Measurements from ENCODE around the gene ROBO3. TPM values are rescaled to one million over a fixed set of nuclear protein-coding genes. Genes with fewer than 3 reads are reported as not detected.
A peak's percentile ranks its signal among the peaks of the same experiment; 100 is the strongest.

ROBO3 gene
- total and polyA plus RNA-seq, 5 donors from 2014 or later, result 0.34 to 4.6 (median 2.1) TPM

- Mint-ChIP-seq H3K4me3 (no peak overlapping the region), H3K36me3 (no peaks in the 10 kb centered on the region), H3K27ac (no peak overlapping the region), H3K9me3 (no peaks in the 10 kb centered on the region), H3K27me3 (peaks cover 10% of the 10 kb centered on the region), H3K4me1 (peaks cover 0 to 4% (median 2%) of the 10 kb centered on the region in 4 donors)
- DNase-seq (no peak), ATAC-seq (ENCODE audit: low read depth in 2 of 2) (no peak)
- Histone ChIP-seq H3K27me3 (ENCODE audit: control insufficient read depth, insufficient read depth, low read length) (peaks cover 8% of the 10 kb centered on the region), H3K9me3 (ENCODE audit: control insufficient read depth in 2 of 2, low read length in 2 of 2) (no peaks in the 10 kb centered on the region), H3K27ac (ENCODE audit: insufficient read depth, low read length, poor library complexity, severe bottlenecking) (no peak overlapping the region), H3K4me1 (ENCODE audit: control insufficient read depth, insufficient read depth, low read length, poor library complexity, severe bottlenecking) (no peaks in the 10 kb centered on the region), H3K36me3 (ENCODE audit: control insufficient read depth, insufficient read depth, low read length) (no peaks in the 10 kb centered on the region), H3K4me3 (ENCODE audit: low read depth, low read length) (no peak overlapping the region)
Observed at GRCh38 chr11:124896821-124897391, 31.7 kb downstream of the ROBO3 start.

DNA sequence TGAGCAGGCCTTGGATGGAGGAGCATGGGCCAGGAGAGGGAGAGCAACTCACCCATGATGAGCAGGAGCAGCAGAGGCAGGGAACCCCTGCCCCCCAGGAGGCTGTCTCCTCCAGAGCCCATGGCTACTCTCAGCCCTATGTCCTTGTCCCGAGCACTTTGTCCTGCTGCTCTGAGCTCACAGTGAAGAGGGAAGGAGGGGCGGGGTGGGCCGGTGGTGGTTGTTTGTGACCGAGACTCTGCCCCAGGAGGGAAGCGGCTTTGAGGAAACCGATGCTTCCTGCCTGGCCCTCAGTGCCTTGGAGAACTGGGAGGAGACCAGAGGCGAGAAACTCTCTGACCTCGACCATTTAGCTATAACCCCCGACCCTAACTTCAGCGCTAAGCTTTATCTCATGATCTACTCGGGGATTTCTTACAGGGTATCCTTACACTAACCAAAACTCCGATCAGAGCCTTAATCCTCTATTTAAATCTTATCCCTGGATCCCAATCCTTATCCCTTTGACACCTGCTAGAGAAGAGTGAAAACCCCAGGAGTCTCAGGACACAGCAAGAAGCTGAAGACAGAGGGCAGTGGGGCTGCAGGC is 32.5 kb downstream of the ROBO3 start, which contains the start of gene ROBO4:
Gene ROBO4, minus strand, starts transcription at position 192 of the 589 bp plus-strand sequence. Its CDS starts 70 bp downstream, at position 122.
- DNase-seq, result no peak
- H3K27me3 ChIP-seq (ENCODE audit: control insufficient read depth, insufficient read depth, low read length), result peaks cover 12% of the 10 kb centered on the region
- H3K4me1 ChIP-seq (ENCODE audit: control insufficient read depth, insufficient read depth, low read length, poor library complexity, severe bottlenecking), result no peaks in the 10 kb centered on the region
- H3K27ac ChIP-seq (ENCODE audit: insufficient read depth, low read length, poor library complexity, severe bottlenecking), result no peak within 1 kb of the TSS
- no peak for ATAC-seq (ENCODE audit: low read depth in 2 of 2)
- no peak within 1 kb of the TSS for H3K4me3 ChIP-seq (ENCODE audit: low read depth, low read length)
- Mint-ChIP-seq H3K4me1 (peaks cover 0 to 4% (median 2%) of the 10 kb centered on the region in 4 donors), H3K27ac (peak within 1 kb of the TSS in 1 of 3 donors; percentile 75), H3K27me3 (peaks cover 10% of the 10 kb centered on the region), H3K9me3 (no peaks in the 10 kb centered on the region), H3K4me3 (no peak within 1 kb of the TSS), H3K36me3 (no peaks in the 10 kb centered on the region)
- no peaks in the 10 kb centered on the region for H3K9me3 ChIP-seq (ENCODE audit: control insufficient read depth in 2 of 2, low read length in 2 of 2)
- no peaks in the 10 kb centered on the region for H3K36me3 ChIP-seq (ENCODE audit: control insufficient read depth, insufficient read depth, low read length)

DNA sequence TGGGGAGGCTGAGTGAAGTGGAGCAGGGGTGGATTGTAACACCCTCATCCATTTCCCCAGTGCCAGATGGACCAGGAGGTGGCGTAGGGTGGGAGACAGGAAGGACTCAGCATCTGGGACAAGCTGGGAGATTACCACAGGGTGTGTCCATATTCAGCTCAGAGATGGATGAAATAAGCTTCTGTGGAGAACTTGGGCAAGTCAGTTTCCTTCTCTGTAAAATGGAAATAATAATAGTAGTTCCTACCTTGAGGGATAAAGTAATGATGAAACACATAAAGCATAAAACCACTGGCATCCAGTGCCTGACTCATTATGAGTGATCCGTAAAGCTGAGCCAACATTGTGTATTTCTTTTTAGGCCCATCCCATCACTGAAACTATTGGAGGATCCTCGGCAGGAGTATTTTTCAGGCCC is 33.0 kb downstream of the ROBO3 start:
- Histone ChIP-seq H3K9me3 (ENCODE audit: control insufficient read depth in 2 of 2, low read length in 2 of 2) (no peaks in the 10 kb centered on the region), H3K4me3 (ENCODE audit: low read depth, low read length) (no peak overlapping the region), H3K27me3 (ENCODE audit: control insufficient read depth, insufficient read depth, low read length) (peaks cover 12% of the 10 kb centered on the region), H3K4me1 (ENCODE audit: control insufficient read depth, insufficient read depth, low read length, poor library complexity, severe bottlenecking) (no peaks in the 10 kb centered on the region), H3K36me3 (ENCODE audit: control insufficient read depth, insufficient read depth, low read length) (no peaks in the 10 kb centered on the region), H3K27ac (ENCODE audit: insufficient read depth, low read length, poor library complexity, severe bottlenecking) (no peak overlapping the region)
- Mint-ChIP-seq H3K27me3 (peaks cover 12% of the 10 kb centered on the region), H3K4me3 (no peak overlapping the region), H3K4me1 (peaks cover 0 to 3% (median 0%) of the 10 kb centered on the region in 4 donors), H3K9me3 (no peaks in the 10 kb centered on the region), H3K27ac (no peak overlapping the region), H3K36me3 (no peaks in the 10 kb centered on the region)
- DNase-seq (no peak), ATAC-seq (ENCODE audit: low read depth in 2 of 2) (no peak)

GRCh38 chr11:124898711-124899110 is 33.5 kb downstream of the ROBO3 start:
- no peak overlapping the region for H3K27ac ChIP-seq (ENCODE audit: insufficient read depth, low read length, poor library complexity, severe bottlenecking)
- no peak for DNase-seq
- Mint-ChIP-seq H3K27ac (no peak overlapping the region), H3K36me3 (no peaks in the 10 kb centered on the region), H3K9me3 (no peaks in the 10 kb centered on the region), H3K27me3 (peaks cover 16% of the 10 kb centered on the region), H3K4me1 (peaks cover 0 to 3% (median 0%) of the 10 kb centered on the region in 4 donors), H3K4me3 (no peak overlapping the region)
- H3K4me1 ChIP-seq (ENCODE audit: control insufficient read depth, insufficient read depth, low read length, poor library complexity, severe bottlenecking), result no peaks in the 10 kb centered on the region
- no peak overlapping the region for H3K4me3 ChIP-seq (ENCODE audit: low read depth, low read length)
- no peaks in the 10 kb centered on the region for H3K9me3 ChIP-seq (ENCODE audit: control insufficient read depth in 2 of 2, low read length in 2 of 2)
- no peak for ATAC-seq (ENCODE audit: low read depth in 2 of 2)
- H3K36me3 ChIP-seq (ENCODE audit: control insufficient read depth, insufficient read depth, low read length), result no peaks in the 10 kb centered on the region
- H3K27me3 ChIP-seq (ENCODE audit: control insufficient read depth, insufficient read depth, low read length), result peaks cover 12% of the 10 kb centered on the region

GRCh38 chr11:124899383-124900145 is 34.3 kb downstream of the ROBO3 start:
- DNase-seq, result no peak
- Mint-ChIP-seq H3K4me1 (peaks cover 0 to 3% (median 0%) of the 10 kb centered on the region in 4 donors), H3K4me3 (no peak overlapping the region), H3K27me3 (peaks cover 20% of the 10 kb centered on the region), H3K27ac (no peak overlapping the region), H3K9me3 (no peaks in the 10 kb centered on the region), H3K36me3 (no peaks in the 10 kb centered on the region)
- Histone ChIP-seq H3K27ac (ENCODE audit: insufficient read depth, low read length, poor library complexity, severe bottlenecking) (no peak overlapping the region), H3K27me3 (ENCODE audit: control insufficient read depth, insufficient read depth, low read length) (peaks cover 12% of the 10 kb centered on the region), H3K4me1 (ENCODE audit: control insufficient read depth, insufficient read depth, low read length, poor library complexity, severe bottlenecking) (no peaks in the 10 kb centered on the region), H3K9me3 (ENCODE audit: control insufficient read depth in 2 of 2, low read length in 2 of 2) (no peaks in the 10 kb centered on the region), H3K36me3 (ENCODE audit: control insufficient read depth, insufficient read depth, low read length) (no peaks in the 10 kb centered on the region), H3K4me3 (ENCODE audit: low read depth, low read length) (no peak overlapping the region)
- ATAC-seq (ENCODE audit: low read depth in 2 of 2), result no peak

- no peak for ATAC-seq (ENCODE audit: low read depth in 2 of 2)
- H3K4me3 Mint-ChIP-seq, result no peak overlapping the region
Observed at GRCh38 chr11:124900464-124900863, 35.2 kb downstream of the ROBO3 start.

DNA sequence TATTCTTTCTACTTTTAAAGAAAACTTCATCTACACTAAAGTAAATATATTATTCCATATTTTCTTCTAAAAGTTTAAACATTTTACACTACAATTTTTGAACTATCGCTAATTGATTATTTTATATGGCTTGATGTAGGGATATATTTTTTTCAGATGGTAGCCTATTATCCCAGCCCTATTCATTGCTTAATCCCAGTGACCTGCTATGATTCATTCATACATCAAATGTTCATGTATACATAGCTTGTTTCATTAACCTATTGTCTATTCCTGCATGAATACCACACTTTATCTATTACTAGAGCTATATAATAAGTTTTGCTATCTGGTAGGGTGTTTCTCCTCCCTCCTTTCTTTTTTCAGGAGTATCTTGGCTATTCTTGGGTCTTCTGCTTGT is 37.4 kb downstream of the ROBO3 start:
- no peaks in the 10 kb centered on the region for H3K36me3 Mint-ChIP-seq
- H3K36me3 ChIP-seq (ENCODE audit: control insufficient read depth, insufficient read depth, low read length), result no peaks in the 10 kb centered on the region
- no peak overlapping the region for H3K27ac Mint-ChIP-seq
- H3K4me3 Mint-ChIP-seq, result no peak overlapping the region
- peaks cover 35% of the 10 kb centered on the region for H3K27me3 Mint-ChIP-seq
- DNase-seq, result no peak
- ATAC-seq (ENCODE audit: low read depth in 2 of 2), result no peak
- H3K4me1 ChIP-seq (ENCODE audit: control insufficient read depth, insufficient read depth, low read length, poor library complexity, severe bottlenecking), result no peaks in the 10 kb centered on the region
- peaks cover 0 to under 1% (median 0%) of the 10 kb centered on the region in 4 donors for H3K4me1 Mint-ChIP-seq
- H3K9me3 ChIP-seq (ENCODE audit: control insufficient read depth in 2 of 2, low read length in 2 of 2), result no peaks in the 10 kb centered on the region
- H3K4me3 ChIP-seq (ENCODE audit: low read depth, low read length), result no peak overlapping the region
- peaks cover 12% of the 10 kb centered on the region for H3K27me3 ChIP-seq (ENCODE audit: control insufficient read depth, insufficient read depth, low read length)
- H3K9me3 Mint-ChIP-seq, result no peaks in the 10 kb centered on the region
- no peak overlapping the region for H3K27ac ChIP-seq (ENCODE audit: insufficient read depth, low read length, poor library complexity, severe bottlenecking)

More at GRCh38 chr11:124900464-124900863, 35.2 kb downstream of the ROBO3 start:
- no peak for DNase-seq
- Mint-ChIP-seq H3K27me3 (peaks cover 24% of the 10 kb centered on the region), H3K27ac (no peak overlapping the region), H3K9me3 (no peaks in the 10 kb centered on the region), H3K4me1 (peaks cover 0 to 3% (median 0%) of the 10 kb centered on the region in 4 donors), H3K36me3 (no peaks in the 10 kb centered on the region)
- Histone ChIP-seq H3K9me3 (ENCODE audit: control insufficient read depth in 2 of 2, low read length in 2 of 2) (no peaks in the 10 kb centered on the region), H3K4me3 (ENCODE audit: low read depth, low read length) (no peak overlapping the region), H3K27ac (ENCODE audit: insufficient read depth, low read length, poor library complexity, severe bottlenecking) (no peak overlapping the region), H3K27me3 (ENCODE audit: control insufficient read depth, insufficient read depth, low read length) (peaks cover 12% of the 10 kb centered on the region), H3K36me3 (ENCODE audit: control insufficient read depth, insufficient read depth, low read length) (no peaks in the 10 kb centered on the region), H3K4me1 (ENCODE audit: control insufficient read depth, insufficient read depth, low read length, poor library complexity, severe bottlenecking) (no peaks in the 10 kb centered on the region)
